CD4-positive, alpha-beta memory T cell (primary cell): ENCODE measurements around the gene SLC45A3. TPM values are rescaled to one million over a fixed set of nuclear protein-coding genes. Genes with fewer than 3 reads are reported as not detected.

Experiments used
- CTCF ChIA-PET: fragments of 350-600 bp; sonication (Branson Sonifier 250); formaldehyde crosslinking; loops from one replicate; lab custom pipeline; 2021; ENCODE audit warnings: inconsistent platforms; ENCODE audit not compliant: partially characterized antibody; lab: Charles Lee
- POLR2A ChIA-PET: fragments of 350-600 bp; sonication (Branson Sonifier 250); formaldehyde crosslinking; loops from one replicate; lab custom pipeline; 2021; ENCODE audit not compliant: partially characterized antibody; lab: Charles Lee
- DNase-seq, 5 donors: peaks; one replicate each; pipeline versions ENCODE4 v3.0.0 to v3.0.0-alpha.2; 2020 to 2022; ENCODE audit warnings: mixed read lengths in 1 of 5
- H3K27ac ChIP-seq: one replicate; pipeline ENCODE4 v1.7.0; 2013; ENCODE audit warnings: low read depth, low read length
- H3K27me3 ChIP-seq: 2 replicates; pipeline ENCODE4 v1.7.0; 2013; ENCODE audit warnings: mild to moderate bottlenecking, low read length, moderate library complexity; ENCODE audit not compliant: insufficient read depth
- H3K36me3 ChIP-seq: 2 replicates; pipeline ENCODE4 v1.7.0; 2013; ENCODE audit warnings: mild to moderate bottlenecking, low read length, moderate library complexity; ENCODE audit not compliant: insufficient read depth
- H3K4me1 ChIP-seq: 2 replicates; pipeline ENCODE4 v1.7.0; 2013; ENCODE audit warnings: mild to moderate bottlenecking, low read length, moderate library complexity; ENCODE audit not compliant: insufficient read depth
- H3K4me3 ChIP-seq, 2 donors: one replicate each; pipeline ENCODE4 v1.7.0; 2013; ENCODE audit warnings: low read length in 2 of 2, mild to moderate bottlenecking in 1 of 2
- H3K9me3 ChIP-seq, 2 donors: one replicate each; pipeline ENCODE4 v1.7.0; 2013; ENCODE audit warnings: low read length in 2 of 2, control low read depth in 1 of 2; ENCODE audit not compliant: control insufficient read depth in 1 of 2
- H3K27ac Mint-ChIP-seq, 7 donors: one replicate each; pipeline ENCODE4 v1.8.0; 2020 to 2021; ENCODE audit warnings: mixed read lengths in 7 of 7, mild to moderate bottlenecking in 6 of 7, inconsistent platforms in 3 of 7, moderate library complexity in 3 of 7
- H3K27me3 Mint-ChIP-seq, 2 donors: one replicate each; pipeline ENCODE4 v1.8.0; 2020 to 2021; ENCODE audit warnings: mixed read lengths in 2 of 2
- H3K36me3 Mint-ChIP-seq, 2 donors: one replicate each; pipeline ENCODE4 v1.8.0; 2020 to 2021; ENCODE audit warnings: mixed read lengths in 2 of 2, inconsistent platforms in 1 of 2, mild to moderate bottlenecking in 1 of 2
- H3K4me1 Mint-ChIP-seq, 4 donors: one replicate each; pipeline ENCODE4 v1.8.0; 2020 to 2021; ENCODE audit warnings: mixed read lengths in 4 of 4, mild to moderate bottlenecking in 1 of 4
- H3K4me3 Mint-ChIP-seq, 8 donors: one replicate each; pipeline ENCODE4 v1.8.0; 2020 to 2021; ENCODE audit warnings: mixed read lengths in 8 of 8, mild to moderate bottlenecking in 7 of 8, moderate library complexity in 6 of 8, inconsistent platforms in 3 of 8
- H3K9me3 Mint-ChIP-seq, 8 donors: one replicate each; pipeline ENCODE4 v1.8.0; 2020 to 2021; ENCODE audit warnings: mixed read lengths in 8 of 8, mild to moderate bottlenecking in 5 of 8, inconsistent platforms in 3 of 8, moderate library complexity in 1 of 8
- intact Hi-C: fragments of 100-400 bp; cut with micrococcal nuclease; formaldehyde crosslinking; loops from one replicate; pipeline ENCODE4 v1.15.1; 2023
- polyA plus RNA-seq, 2 donors: library from polyadenylated mRNA; unstranded; fragments of 300-500 nt; fragmentation: Illumina TruSeq; gene quantifications; one replicate each; pipeline ENCODE4 v1.2.3, GENCODE V29; 2021
- total RNA-seq, 2 experiments: library from RNA; stranded (reverse); gene quantifications; one replicate each; pipeline ENCODE4 v1.2.3, GENCODE V29; 2021

SLC45A3 gene
- total and polyA plus RNA-seq, 4 experiments from 2014 or later = 0.09 to 0.19 TPM; not detected in 2

- Mint-ChIP-seq H3K27ac (peak overlapping the region in 1 of 7 donors; percentile 36), H3K27me3 (peaks cover 5 to 6% of the 10 kb centered on the region in 2 donors), H3K4me1 (no peaks in the 10 kb centered on the region), H3K36me3 (peaks cover 13 to 27% of the 10 kb centered on the region in 2 donors), H3K9me3 (no peaks in the 10 kb centered on the region), H3K4me3 (no peak overlapping the region)
- Histone ChIP-seq H3K27ac (no peak overlapping the region), H3K4me3 (no peak overlapping the region), H3K27me3 (no peaks in the 10 kb centered on the region), H3K4me1 (no peaks in the 10 kb centered on the region), H3K9me3 (no peaks in the 10 kb centered on the region), H3K36me3 (no peaks in the 10 kb centered on the region)
- CTCF ChIA-PET = interaction anchor here (1.2 to 1.5 kb wide), 2 partner anchors 8 to 41 kb away, joined by 4 read pairs; no protein-coding TSS in a partner anchor
- intact Hi-C loops = no loop called here
- POLR2A ChIA-PET = no interaction called here
- no peak for DNase-seq
Measured at GRCh38 chr1:205701891-205702290, 21.6 kb upstream of the SLC45A3 start.

- Mint-ChIP-seq H3K27ac (peak overlapping the region in 1 of 7 donors; percentile 36), H3K36me3 (peaks cover 9 to 22% of the 10 kb centered on the region in 2 donors), H3K27me3 (peaks cover 6 to 9% of the 10 kb centered on the region in 2 donors), H3K9me3 (no peaks in the 10 kb centered on the region), H3K4me1 (no peaks in the 10 kb centered on the region), H3K4me3 (no peak overlapping the region)
- Histone ChIP-seq H3K4me1 (no peaks in the 10 kb centered on the region), H3K27ac (no peak overlapping the region), H3K9me3 (no peaks in the 10 kb centered on the region), H3K36me3 (no peaks in the 10 kb centered on the region), H3K4me3 (no peak overlapping the region), H3K27me3 (no peaks in the 10 kb centered on the region)
- DNase-seq = no peak
- POLR2A ChIA-PET = no interaction called here
- CTCF ChIA-PET = interaction anchor here (1.5 kb wide), 1 partner anchor 8 kb away, joined by 4 read pairs; no protein-coding TSS in a partner anchor
- intact Hi-C loops = no loop called here
Measured at GRCh38 chr1:205701420-205701819, 21.1 kb upstream of the SLC45A3 start.

GRCh38 chr1:205700865-205701401 is 20.6 kb upstream of the SLC45A3 start:
- H3K4me1 ChIP-seq = no peaks in the 10 kb centered on the region
- H3K27ac ChIP-seq = no peak overlapping the region
- Mint-ChIP-seq H3K27ac (no peak overlapping the region), H3K9me3 (no peaks in the 10 kb centered on the region), H3K4me3 (no peak overlapping the region), H3K27me3 (peaks cover 6 to 9% of the 10 kb centered on the region in 2 donors), H3K4me1 (no peaks in the 10 kb centered on the region), H3K36me3 (peaks cover 9 to 22% of the 10 kb centered on the region in 2 donors)
- no peaks in the 10 kb centered on the region for H3K9me3 ChIP-seq
- no peaks in the 10 kb centered on the region for H3K36me3 ChIP-seq
- no peak for DNase-seq
- no peaks in the 10 kb centered on the region for H3K27me3 ChIP-seq
- intact Hi-C loops = no loop called here
- H3K4me3 ChIP-seq = no peak overlapping the region
- ChIA-PET CTCF (interaction anchor here (1.5 kb wide), 2 partner anchors 9 to 11 kb away, joined by 4 to 9 read pairs; no protein-coding TSS in a partner anchor), POLR2A (no interaction called here)

GRCh38 chr1:205699416-205699815 is 19.1 kb upstream of the SLC45A3 start:
- Mint-ChIP-seq H3K27ac (no peak overlapping the region), H3K36me3 (peaks cover 4 to 17% of the 10 kb centered on the region in 2 donors), H3K9me3 (no peaks in the 10 kb centered on the region), H3K4me1 (no peaks in the 10 kb centered on the region), H3K4me3 (no peak overlapping the region), H3K27me3 (peaks cover 7 to 11% of the 10 kb centered on the region in 2 donors)
- Histone ChIP-seq H3K27ac (no peak overlapping the region), H3K9me3 (no peaks in the 10 kb centered on the region), H3K4me3 (no peak overlapping the region), H3K36me3 (no peaks in the 10 kb centered on the region), H3K4me1 (no peaks in the 10 kb centered on the region), H3K27me3 (no peaks in the 10 kb centered on the region)
- DNase-seq = no peak
- ChIA-PET POLR2A (no interaction called here), CTCF (interaction anchor here (1.5 kb wide), 1 partner anchor 12 kb away, joined by 9 read pairs; no protein-coding TSS in a partner anchor)
- intact Hi-C loops = no loop called here

- POLR2A ChIA-PET = no interaction called here
- CTCF ChIA-PET = interaction anchor here (2.0 kb wide), 1 partner anchor 12 kb away, joined by 4 read pairs; no protein-coding TSS in a partner anchor
- Histone ChIP-seq H3K36me3 (no peaks in the 10 kb centered on the region), H3K9me3 (no peaks in the 10 kb centered on the region), H3K4me1 (no peaks in the 10 kb centered on the region), H3K27me3 (no peaks in the 10 kb centered on the region), H3K27ac (no peak overlapping the region), H3K4me3 (no peak overlapping the region)
- Mint-ChIP-seq H3K4me3 (no peak overlapping the region), H3K4me1 (no peaks in the 10 kb centered on the region), H3K9me3 (no peaks in the 10 kb centered on the region), H3K27me3 (peaks cover 7 to 11% of the 10 kb centered on the region in 2 donors), H3K27ac (peak overlapping the region in 1 of 7 donors; percentile 44), H3K36me3 (peaks cover 4 to 17% of the 10 kb centered on the region in 2 donors)
- DNase-seq = no peak
- intact Hi-C loops = no loop called here
Measured at GRCh38 chr1:205698921-205699320, 18.6 kb upstream of the SLC45A3 start.

GRCh38 chr1:205693421-205693991 is 13.2 kb upstream of the SLC45A3 start:
- H3K27me3 Mint-ChIP-seq = peaks cover 13 to 15% of the 10 kb centered on the region in 2 donors
- H3K27ac ChIP-seq = no peak overlapping the region
- intact Hi-C loops = no loop called here
- no peak overlapping the region for H3K4me3 Mint-ChIP-seq
- CTCF ChIA-PET = interaction anchor here (0.8 to 1.7 kb wide), 3 partner anchors 21 to 102 kb away, joined by 3 to 5 read pairs (median 3); no protein-coding TSS in a partner anchor
- no peaks in the 10 kb centered on the region for H3K9me3 ChIP-seq
- no peaks in the 10 kb centered on the region for H3K27me3 ChIP-seq
- no peaks in the 10 kb centered on the region for H3K36me3 Mint-ChIP-seq
- H3K27ac Mint-ChIP-seq = no peak overlapping the region
- H3K4me3 ChIP-seq = no peak overlapping the region
- DNase-seq = no peak
- POLR2A ChIA-PET = no interaction called here
- H3K4me1 ChIP-seq = no peaks in the 10 kb centered on the region
- H3K36me3 ChIP-seq = no peaks in the 10 kb centered on the region
- H3K9me3 Mint-ChIP-seq = no peaks in the 10 kb centered on the region
- H3K4me1 Mint-ChIP-seq = peaks cover 0 to 1% (median 0%) of the 10 kb centered on the region in 4 donors

GRCh38 chr1:205692423-205692822 is 12.1 kb upstream of the SLC45A3 start:
- H3K4me3 Mint-ChIP-seq = no peak overlapping the region
- ChIA-PET POLR2A (no interaction called here), CTCF (interaction anchor here (1.3 to 1.7 kb wide), 2 partner anchors 17 to 101 kb away, joined by 3 to 5 read pairs; no protein-coding TSS in a partner anchor)
- H3K36me3 ChIP-seq = no peaks in the 10 kb centered on the region
- peaks cover 0 to 1% (median 0%) of the 10 kb centered on the region in 4 donors for H3K4me1 Mint-ChIP-seq
- H3K27me3 Mint-ChIP-seq = peaks cover 13 to 14% of the 10 kb centered on the region in 2 donors
- H3K27ac ChIP-seq = no peak overlapping the region
- H3K27me3 ChIP-seq = no peaks in the 10 kb centered on the region
- intact Hi-C loops = no loop called here
- no peaks in the 10 kb centered on the region for H3K4me1 ChIP-seq
- H3K4me3 ChIP-seq = no peak overlapping the region
- no peaks in the 10 kb centered on the region for H3K36me3 Mint-ChIP-seq
- no peak for DNase-seq
- H3K27ac Mint-ChIP-seq = no peak overlapping the region
- H3K9me3 ChIP-seq = no peaks in the 10 kb centered on the region
- H3K9me3 Mint-ChIP-seq = no peaks in the 10 kb centered on the region
